K562 (cell line): ENCODE measurements around the gene ETDC. TPM values are rescaled to one million over a fixed set of nuclear protein-coding genes. Genes with fewer than 3 reads are reported as not detected.

Experiments used
- ATAC-seq: fragments of 200-7000 bp; cut with Tn5 transposase; 3 replicates; pipeline ENCODE4 v1.9.1; 2020; ENCODE audit warnings: moderate library complexity
- BruUV-seq: library from RNA; stranded (reverse); fragments of 400-500 nt; replicated peaks from 2 replicates; lab custom pipeline; 2021; lab: Mats Ljungman, UMichigan
- CTCF ChIA-PET: fragments of 300-600 bp; formaldehyde crosslinking; extraction: SDS; loops from one replicate; lab custom pipeline; 2021; ENCODE audit warnings: low intra/inter-chr PET ratio; lab: Yijun Ruan, JAX
- POLR2A ChIA-PET: fragments of 300-600, 350-650 bp; sonication (Branson Sonifier 250); formaldehyde crosslinking; extraction: SDS; loops from one replicate; lab custom pipeline; 2021; ENCODE audit warnings: antibody characterized with exemption, inconsistent platforms; lab: Yijun Ruan, JAX
- DNase-seq, 4 experiments: peaks; one replicate each; pipeline versions ENCODE4 v3.0.0 to v3.0.0-alpha.2; 2011 to 2018; ENCODE audit warnings: low spot score in 3 of 4, mixed read lengths in 3 of 4; ENCODE audit errors: extremely low read depth in 1 of 4
- FAIRE-seq: peaks from 2 replicates; lab custom pipeline; 2011; peaks lifted over from hg19 to GRCh38; lab: Jason Lieb, UNC
- H2AFZ ChIP-seq: 2 replicates; pipeline ENCODE4 v1.6.0; 2011; ENCODE audit warnings: low read depth, low read length, control low read depth, inconsistent platforms
- H3K27ac ChIP-seq: fragments of 200-600 bp; 3 replicates; pipeline ENCODE4 v1.8.0; 2011; ENCODE audit warnings: low read depth, mild to moderate bottlenecking, control low read depth, inconsistent platforms, low read length, moderate library complexity, mixed read lengths; ENCODE audit errors: extremely low read depth
- H3K27me3 ChIP-seq, 2 experiments: fragments of 300-600 bp in 1 of 2; 2 replicates in 1 of 2; 3 replicates in 1 of 2; pipeline versions ENCODE4 v1.6.0 to v1.8.0; 2011; ENCODE audit warnings: inconsistent platforms in 2 of 2, low read length in 2 of 2, mild to moderate bottlenecking in 1 of 2, mixed read lengths in 1 of 2, moderate library complexity in 1 of 2; ENCODE audit not compliant: control insufficient read depth in 2 of 2, insufficient read depth in 2 of 2
- H3K36me3 ChIP-seq: fragments of 300-600 bp; 3 replicates; pipeline ENCODE4 v1.8.0; 2011; ENCODE audit warnings: mild to moderate bottlenecking, low read length, inconsistent platforms; ENCODE audit not compliant: control insufficient read depth, insufficient read depth
- H3K4me1 ChIP-seq, 2 experiments: fragments of 200-600 bp in 1 of 2; replicated peaks in 1 of 2; 2 replicates in 1 of 2; 3 replicates in 1 of 2; pipeline versions ENCODE4 v1.5.1 to v1.8.0; 2011; ENCODE audit warnings: inconsistent platforms in 2 of 2, low read length in 2 of 2, mild to moderate bottlenecking in 1 of 2, mixed read lengths in 1 of 2, moderate library complexity in 1 of 2; ENCODE audit not compliant: control insufficient read depth in 2 of 2, insufficient read depth in 2 of 2
- H3K4me2 ChIP-seq: 2 replicates; pipeline ENCODE4 v1.6.1; 2011; ENCODE audit warnings: low read length, control low read depth, inconsistent platforms, mixed read lengths; ENCODE audit not compliant: insufficient read depth
- H3K4me3 ChIP-seq: fragments of 200-600 bp; sonication (generic), shearing (Covaris generic); 2 replicates; pipeline ENCODE4 v1.5.1; 2016; ENCODE audit warnings: control low read depth, inconsistent platforms
- H3K79me2 ChIP-seq: fragments of 200-600 bp; 3 replicates; pipeline ENCODE4 v1.8.0; 2011; ENCODE audit warnings: low read length, inconsistent platforms; ENCODE audit not compliant: control insufficient read depth, insufficient read depth
- H3K9ac ChIP-seq, 2 experiments: 2 replicates each; pipeline versions ENCODE4 v1.6.0 to v1.6.1; 2011; ENCODE audit warnings: low read depth in 2 of 2, low read length in 2 of 2, control low read depth in 1 of 2, inconsistent platforms in 1 of 2, mild to moderate bottlenecking in 1 of 2, mixed read lengths in 1 of 2; ENCODE audit not compliant: insufficient read depth in 1 of 2
- H3K9me1 ChIP-seq: one replicate; pipeline ENCODE4 v1.6.0; 2011; ENCODE audit warnings: inconsistent platforms, mild to moderate bottlenecking, low read length, moderate library complexity; ENCODE audit not compliant: control insufficient read depth, insufficient read depth
- H3K9me3 ChIP-seq: replicated peaks from 2 replicates; pipeline ENCODE4 v1.5.1; 2011; ENCODE audit warnings: low read depth, low read length, inconsistent platforms; ENCODE audit not compliant: control insufficient read depth, insufficient read depth
- H4K20me1 ChIP-seq: replicated peaks from 2 replicates; pipeline ENCODE4 v1.6.1; 2011; ENCODE audit warnings: low read length, inconsistent platforms, mixed read lengths; ENCODE audit not compliant: control insufficient read depth, insufficient read depth
- CBFA2T2 ChIP-seq: fragments of 450-650 bp; conservative IDR thresholded peaks from 2 replicates; pipeline ENCODE4 v1.6.1; 2017; ENCODE audit warnings: mild to moderate bottlenecking
- CSDE1 ChIP-seq, 2 experiments: fragments of 450-650 bp; IDR thresholded peaks; 2 replicates each; pipeline ENCODE4 v1.6.1; 2016; ENCODE audit warnings: mild to moderate bottlenecking in 1 of 2
- FOS ChIP-seq: IDR thresholded peaks from 3 replicates; pipeline ENCODE4 v1.6.1; 2011; ENCODE audit not compliant: insufficient read length; ENCODE audit errors: extremely low read depth
- FOXP1 ChIP-seq: sonication (generic); formaldehyde crosslinking; IDR thresholded peaks from 2 replicates; pipeline ENCODE4 v1.8.0; 2022; ENCODE audit warnings: mild to moderate bottlenecking, missing genetic modification reagents
- HDGF ChIP-seq: fragments of 450-650 bp; IDR thresholded peaks from 2 replicates; pipeline ENCODE4 v1.6.1; 2016
- HNRNPH1 ChIP-seq: fragments of 200-400 bp; formaldehyde crosslinking; optimal IDR thresholded peaks from 2 replicates; pipeline ENCODE3; 2017; ENCODE audit warnings: low read depth, mild to moderate bottlenecking, low read length, moderate library complexity
- IRF2 ChIP-seq: sonication (generic); formaldehyde crosslinking; IDR thresholded peaks from 2 replicates; pipeline ENCODE4 v1.8.1; 2022; ENCODE audit warnings: mild to moderate bottlenecking, missing genetic modification reagents
- MED1 ChIP-seq: sonication (generic); formaldehyde crosslinking; IDR thresholded peaks from 2 replicates; pipeline ENCODE4 v1.8.1; 2023; ENCODE audit warnings: missing genetic modification reagents, borderline replicate concordance
- NUFIP1 ChIP-seq: fragments of 450-650 bp; IDR thresholded peaks from 2 replicates; pipeline ENCODE4 v1.6.1; 2018; ENCODE audit not compliant: partially characterized antibody
- POLR3G ChIP-seq: IDR thresholded peaks from 2 replicates; pipeline ENCODE4 v1.6.1; 2011; ENCODE audit not compliant: insufficient read length, insufficient replicate concordance; ENCODE audit errors: extremely low read depth
- SREBF1 ChIP-seq: fragments of 150-350 bp; IDR thresholded peaks from 2 replicates; pipeline ENCODE4 v1.6.1; 2014; ENCODE audit warnings: antibody characterized with exemption, low read depth, low read length, borderline replicate concordance
- TEAD2 ChIP-seq: fragments of 450-650 bp; IDR thresholded peaks from 2 replicates; pipeline ENCODE4 v1.6.1; 2016; ENCODE audit warnings: missing genetic modification characterization, control low read depth, missing compliant biosample characterization
- U2AF2 ChIP-seq: fragments of 200-400 bp; formaldehyde crosslinking; optimal IDR thresholded peaks from 2 replicates; pipeline ENCODE3; 2017; ENCODE audit warnings: low read depth, mild to moderate bottlenecking, low read length
- XRCC5 ChIP-seq: fragments of 200-400 bp; formaldehyde crosslinking; IDR thresholded peaks from 2 replicates; pipeline ENCODE4 v1.6.1; 2017; ENCODE audit warnings: low read depth, mild to moderate bottlenecking, low read length
- ZBTB26 ChIP-seq: fragments of 450-650 bp; formaldehyde crosslinking; IDR thresholded peaks from 2 replicates; pipeline ENCODE4 v1.4.0; 2022; ENCODE audit warnings: missing genetic modification characterization
- ZZZ3 ChIP-seq: fragments of 450-650 bp; IDR thresholded peaks from 2 replicates; pipeline ENCODE4 v1.6.1; 2016; ENCODE audit warnings: antibody characterized with exemption, mild to moderate bottlenecking, moderate library complexity
- WGBS: fragments of 100-300 bp; shearing (Covaris generic); methylation state at CpG from one replicate; pipeline ENCODE4 v1.1.6; 2016; ENCODE audit warnings: low coverage, mixed read lengths; ENCODE audit not compliant: insufficient coverage; ENCODE audit errors: missing lambda C conversion rate; 5-methylcytosine and 5-hydroxymethylcytosine counted together
- in situ Hi-C: fragments of 300-500 bp; cut with MboI; formaldehyde crosslinking; loops from 4 replicates; pipeline ENCODE4 v1.15.0; 2018; ENCODE audit warnings: inconsistent platforms, mixed read lengths
- intact Hi-C: fragments of 100-400 bp; cut with micrococcal nuclease; formaldehyde crosslinking; loops from 2 replicates; pipeline ENCODE4 v1.14.2; 2022
- polyA plus RNA-seq, 8 experiments: library from polyadenylated mRNA; depleted of rRNA in 4 of 8; stranded (reverse) in 5 of 8; unstranded in 3 of 8; fragments of >200 nt; fragmentation: Nextera tagmentation in 2 of 8; fragmentation: Illumina TruSeq in 1 of 8; extraction: Ambion mirVana in 2 of 8; extraction: Trizol in 1 of 8; gene quantifications; 2 replicates each; pipeline versions ENCODE4 v1.2.1 to v1.2.3, GENCODE V29; 2011 to 2014; ENCODE audit warnings: inconsistent platforms in 1 of 8, missing spikeins in 1 of 8
- total RNA-seq, 7 experiments: library from RNA; depleted of rRNA in 6 of 7; stranded (reverse); fragments of >200 nt in 6 of 7; fragmentation: Illumina TruSeq in 2 of 7; extraction: Trizol in 2 of 7; gene quantifications; 2 replicates each; pipeline versions ENCODE4 v1.2.1 to v1.2.3, GENCODE V29; 2011 to 2021; ENCODE audit warnings: low replicate concordance in 1 of 7
- TF ChIP-seq, protein P1 (sequence below): sonication (generic); formaldehyde crosslinking; IDR thresholded peaks from 2 replicates; pipeline ENCODE4 v1.8.0; 2022; ENCODE audit warnings: mild to moderate bottlenecking, low read depth, missing genetic modification reagents
- TF ChIP-seq, protein P2 (sequence below): fragments of 250-450 bp; sonication (Bioruptor Pico); IDR thresholded peaks from 2 replicates; pipeline ENCODE4 v1.4.0; 2020

ETDC gene
- total and polyA plus RNA-seq, 9 of the 15 experiments (the other 6 are each of a cell fraction or from before 2014, with no cell fraction given) = not detected

DNA sequence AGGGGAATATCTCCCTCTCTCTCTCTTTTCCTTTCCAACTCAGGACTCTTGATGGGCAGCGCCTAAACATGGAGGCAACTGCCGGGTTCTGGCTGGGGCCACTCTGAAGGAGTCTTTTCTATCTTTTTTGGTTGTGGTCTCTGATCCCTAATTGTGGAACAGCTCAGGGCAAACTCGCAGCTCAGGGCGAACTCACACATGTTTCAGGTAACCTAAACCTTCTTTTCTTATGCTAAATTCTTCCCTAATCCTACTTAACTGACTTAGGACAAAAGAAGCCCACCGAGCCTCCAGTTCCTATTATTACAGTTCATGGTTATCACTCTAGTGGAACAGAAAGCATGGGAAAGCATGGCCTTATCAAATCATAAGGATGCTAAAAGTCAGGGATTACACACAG lies 36.1 kb upstream of the ETDC start:
- POLR2A ChIA-PET = no interaction called here
- no peak for DNase-seq
- Histone ChIP-seq H4K20me1 (no peaks in the 10 kb centered on the region), H3K4me1 (no peaks in the 10 kb centered on the region), H3K9ac (no peak overlapping the region), H2AFZ (no peak overlapping the region), H3K9me3 (no peaks in the 10 kb centered on the region), H3K36me3 (no peaks in the 10 kb centered on the region), H3K27ac (no peak overlapping the region), H3K9me1 (no peaks in the 10 kb centered on the region), H3K27me3 (no peaks in the 10 kb centered on the region), H3K4me3 (no peak overlapping the region), H3K4me2 (no peak overlapping the region), H3K79me2 (no peaks in the 10 kb centered on the region)
- ATAC-seq = no peak
- no peak for FAIRE-seq
- intact Hi-C loops = no loop called here
- in situ Hi-C loops = no loop called here
- CTCF ChIA-PET = no interaction called here
- 0% methylated on average over 5 of the region's 5 CpGs for WGBS
- no TSS peak for BruUV-seq
- TF ChIP-seq U2AF2 (no peak), HNRNPH1 (no peak), POLR3G (no peak), NUFIP1 (no peak), CBFA2T2 (no peak), HDGF (no peak), FOS (no peak), SREBF1 (no peak), IRF2 (CRISPR knock-in tag) (no peak), ZZZ3 (no peak), CSDE1 (IDR thresholded peaks at IDR 0.05) (no peak), FOXP1 (CRISPR knock-in tag) (no peak), MED1 (CRISPR knock-in tag) (no peak), TEAD2 (tag) (no peak), XRCC5 (no peak), ZBTB26 (CRISPR knock-in tag) (no peak)
- TF ChIP-seq, protein P1, sequence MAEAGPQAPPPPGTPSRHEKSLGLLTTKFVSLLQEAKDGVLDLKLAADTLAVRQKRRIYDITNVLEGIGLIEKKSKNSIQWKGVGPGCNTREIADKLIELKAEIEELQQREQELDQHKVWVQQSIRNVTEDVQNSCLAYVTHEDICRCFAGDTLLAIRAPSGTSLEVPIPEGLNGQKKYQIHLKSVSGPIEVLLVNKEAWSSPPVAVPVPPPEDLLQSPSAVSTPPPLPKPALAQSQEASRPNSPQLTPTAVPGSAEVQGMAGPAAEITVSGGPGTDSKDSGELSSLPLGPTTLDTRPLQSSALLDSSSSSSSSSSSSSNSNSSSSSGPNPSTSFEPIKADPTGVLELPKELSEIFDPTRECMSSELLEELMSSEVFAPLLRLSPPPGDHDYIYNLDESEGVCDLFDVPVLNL (CRISPR knock-in tag) = no peak
- TF ChIP-seq, protein P2, sequence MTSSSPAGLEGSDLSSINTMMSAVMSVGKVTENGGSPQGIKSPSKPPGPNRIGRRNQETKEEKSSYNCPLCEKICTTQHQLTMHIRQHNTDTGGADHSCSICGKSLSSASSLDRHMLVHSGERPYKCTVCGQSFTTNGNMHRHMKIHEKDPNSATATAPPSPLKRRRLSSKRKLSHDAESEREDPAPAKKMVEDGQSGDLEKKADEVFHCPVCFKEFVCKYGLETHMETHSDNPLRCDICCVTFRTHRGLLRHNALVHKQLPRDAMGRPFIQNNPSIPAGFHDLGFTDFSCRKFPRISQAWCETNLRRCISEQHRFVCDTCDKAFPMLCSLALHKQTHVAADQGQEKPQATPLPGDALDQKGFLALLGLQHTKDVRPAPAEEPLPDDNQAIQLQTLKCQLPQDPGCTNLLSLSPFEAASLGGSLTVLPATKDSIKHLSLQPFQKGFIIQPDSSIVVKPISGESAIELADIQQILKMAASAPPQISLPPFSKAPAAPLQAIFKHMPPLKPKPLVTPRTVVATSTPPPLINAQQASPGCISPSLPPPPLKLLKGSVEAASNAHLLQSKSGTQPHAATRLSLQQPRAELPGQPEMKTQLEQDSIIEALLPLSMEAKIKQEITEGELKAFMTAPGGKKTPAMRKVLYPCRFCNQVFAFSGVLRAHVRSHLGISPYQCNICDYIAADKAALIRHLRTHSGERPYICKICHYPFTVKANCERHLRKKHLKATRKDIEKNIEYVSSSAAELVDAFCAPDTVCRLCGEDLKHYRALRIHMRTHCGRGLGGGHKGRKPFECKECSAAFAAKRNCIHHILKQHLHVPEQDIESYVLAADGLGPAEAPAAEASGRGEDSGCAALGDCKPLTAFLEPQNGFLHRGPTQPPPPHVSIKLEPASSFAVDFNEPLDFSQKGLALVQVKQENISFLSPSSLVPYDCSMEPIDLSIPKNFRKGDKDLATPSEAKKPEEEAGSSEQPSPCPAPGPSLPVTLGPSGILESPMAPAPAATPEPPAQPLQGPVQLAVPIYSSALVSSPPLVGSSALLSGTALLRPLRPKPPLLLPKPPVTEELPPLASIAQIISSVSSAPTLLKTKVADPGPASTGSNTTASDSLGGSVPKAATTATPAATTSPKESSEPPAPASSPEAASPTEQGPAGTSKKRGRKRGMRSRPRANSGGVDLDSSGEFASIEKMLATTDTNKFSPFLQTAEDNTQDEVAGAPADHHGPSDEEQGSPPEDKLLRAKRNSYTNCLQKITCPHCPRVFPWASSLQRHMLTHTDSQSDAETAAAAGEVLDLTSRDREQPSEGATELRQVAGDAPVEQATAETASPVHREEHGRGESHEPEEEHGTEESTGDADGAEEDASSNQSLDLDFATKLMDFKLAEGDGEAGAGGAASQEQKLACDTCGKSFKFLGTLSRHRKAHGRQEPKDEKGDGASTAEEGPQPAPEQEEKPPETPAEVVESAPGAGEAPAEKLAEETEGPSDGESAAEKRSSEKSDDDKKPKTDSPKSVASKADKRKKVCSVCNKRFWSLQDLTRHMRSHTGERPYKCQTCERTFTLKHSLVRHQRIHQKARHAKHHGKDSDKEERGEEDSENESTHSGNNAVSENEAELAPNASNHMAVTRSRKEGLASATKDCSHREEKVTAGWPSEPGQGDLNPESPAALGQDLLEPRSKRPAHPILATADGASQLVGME (CRISPR knock-in tag) = no peak
